ENCODE measurements around the gene SYT7.

DNA sequence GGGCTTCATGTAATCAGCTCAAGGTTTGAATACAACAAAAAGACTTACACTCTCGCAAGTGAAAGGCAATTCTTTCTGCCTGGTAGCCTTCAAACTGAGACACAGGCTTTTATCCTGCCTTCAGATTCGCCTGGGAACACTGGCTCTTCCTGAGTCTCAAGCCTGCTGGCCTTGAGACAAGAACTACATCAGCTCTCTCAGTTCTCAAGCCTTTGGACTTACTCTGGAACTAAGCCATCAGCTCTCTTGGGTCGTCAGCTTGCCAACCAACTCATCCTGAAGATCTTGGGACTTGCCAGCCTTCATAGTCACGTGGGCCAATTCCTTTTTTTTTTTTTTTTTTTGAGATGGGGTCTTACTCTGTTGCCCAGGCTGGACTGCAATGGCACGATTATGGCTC lies 108.0 kb downstream of the SYT7 start:
- no peak for TF ChIP-seq NFYB (IDR thresholded peaks at IDR 0.05; ENCODE audit: insufficient read depth, low read depth, low read length)
- TF ChIP-seq, protein P1, sequence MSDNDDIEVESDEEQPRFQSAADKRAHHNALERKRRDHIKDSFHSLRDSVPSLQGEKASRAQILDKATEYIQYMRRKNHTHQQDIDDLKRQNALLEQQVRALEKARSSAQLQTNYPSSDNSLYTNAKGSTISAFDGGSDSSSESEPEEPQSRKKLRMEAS (IDR thresholded peaks at IDR 0.05; ENCODE audit: low read depth, low read length) = no peak

Data from GM12878 (cell line).